ENCODE measurements around the gene PXDC1. TPM values are rescaled to one million over a fixed set of nuclear protein-coding genes. Genes with fewer than 3 reads are reported as not detected.

The PXDC1 gene
- polyA plus RNA-seq, 1 experiment: 24.0 TPM

DNA sequence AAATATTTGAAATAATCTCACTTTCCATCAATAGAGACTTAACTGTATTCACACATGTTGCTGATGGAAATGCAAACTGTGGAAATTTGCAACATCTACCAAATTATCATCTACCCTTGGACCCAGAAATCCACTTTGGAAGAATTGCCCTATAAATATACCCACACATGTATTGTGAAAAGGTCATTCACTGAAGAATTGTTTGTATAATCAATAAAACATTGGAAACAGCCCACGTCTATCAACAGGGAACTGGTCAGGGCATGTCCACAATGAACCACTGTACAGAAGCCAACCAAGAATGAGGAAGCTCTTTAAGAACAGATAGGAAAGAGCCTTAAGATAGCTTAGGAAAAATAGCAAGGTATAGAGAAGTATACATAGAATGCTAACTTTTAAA, 36.2 kb downstream of the PXDC1 start:
- TF ChIP-seq, protein P1, sequence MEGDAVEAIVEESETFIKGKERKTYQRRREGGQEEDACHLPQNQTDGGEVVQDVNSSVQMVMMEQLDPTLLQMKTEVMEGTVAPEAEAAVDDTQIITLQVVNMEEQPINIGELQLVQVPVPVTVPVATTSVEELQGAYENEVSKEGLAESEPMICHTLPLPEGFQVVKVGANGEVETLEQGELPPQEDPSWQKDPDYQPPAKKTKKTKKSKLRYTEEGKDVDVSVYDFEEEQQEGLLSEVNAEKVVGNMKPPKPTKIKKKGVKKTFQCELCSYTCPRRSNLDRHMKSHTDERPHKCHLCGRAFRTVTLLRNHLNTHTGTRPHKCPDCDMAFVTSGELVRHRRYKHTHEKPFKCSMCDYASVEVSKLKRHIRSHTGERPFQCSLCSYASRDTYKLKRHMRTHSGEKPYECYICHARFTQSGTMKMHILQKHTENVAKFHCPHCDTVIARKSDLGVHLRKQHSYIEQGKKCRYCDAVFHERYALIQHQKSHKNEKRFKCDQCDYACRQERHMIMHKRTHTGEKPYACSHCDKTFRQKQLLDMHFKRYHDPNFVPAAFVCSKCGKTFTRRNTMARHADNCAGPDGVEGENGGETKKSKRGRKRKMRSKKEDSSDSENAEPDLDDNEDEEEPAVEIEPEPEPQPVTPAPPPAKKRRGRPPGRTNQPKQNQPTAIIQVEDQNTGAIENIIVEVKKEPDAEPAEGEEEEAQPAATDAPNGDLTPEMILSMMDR (IDR thresholded peaks at IDR 0.05; ENCODE audit: insufficient read depth, low read depth, low read length): no peak
- no peak for DNase-seq (ENCODE audit: low read depth)
- Histone ChIP-seq H3K27me3 (ENCODE audit: control insufficient read depth, insufficient read depth, low read length) (no peaks in the 10 kb centered on the region), H3K4me3 (ENCODE audit: low read depth, low read length) (no peak overlapping the region), H3K36me3 (ENCODE audit: control insufficient read depth, insufficient read depth, low read length) (peaks cover 6% of the 10 kb centered on the region)
- POLR2A ChIA-PET: no interaction called here
- CTCF ChIA-PET: no interaction called here

DNA sequence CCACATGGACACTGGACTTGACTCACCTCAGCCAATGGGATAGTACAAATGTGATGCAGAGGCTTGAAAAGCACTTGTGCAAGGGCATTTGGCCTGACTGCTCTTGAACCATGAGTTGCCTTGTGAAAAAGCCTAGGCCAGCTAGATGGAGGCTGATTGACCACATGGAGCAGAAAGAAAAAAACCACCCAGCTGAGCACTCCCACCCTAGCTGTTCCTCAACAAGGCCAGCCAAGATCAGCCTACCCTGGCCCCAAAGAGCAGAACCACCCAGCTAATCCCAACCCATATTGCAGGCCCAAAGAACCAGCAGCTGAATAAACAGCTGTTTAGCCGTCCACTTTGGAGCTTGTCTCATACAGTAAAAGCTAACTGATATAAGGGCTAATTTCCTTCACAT, 36.7 kb downstream of the PXDC1 start:
- H3K4me3 ChIP-seq (ENCODE audit: low read depth, low read length): no peak overlapping the region
- CTCF ChIA-PET: interaction anchor here (1.1 kb wide), 1 partner anchor 303 kb away, joined by 3 read pairs; no protein-coding TSS in a partner anchor
- no peaks in the 10 kb centered on the region for H3K27me3 ChIP-seq (ENCODE audit: control insufficient read depth, insufficient read depth, low read length)
- POLR2A ChIA-PET: no interaction called here
- no peak for DNase-seq (ENCODE audit: low read depth)
- H3K36me3 ChIP-seq (ENCODE audit: control insufficient read depth, insufficient read depth, low read length): peaks cover 6% of the 10 kb centered on the region
- TF ChIP-seq, protein P1 (IDR thresholded peaks at IDR 0.05; ENCODE audit: insufficient read depth, low read depth, low read length): no peak

DNA sequence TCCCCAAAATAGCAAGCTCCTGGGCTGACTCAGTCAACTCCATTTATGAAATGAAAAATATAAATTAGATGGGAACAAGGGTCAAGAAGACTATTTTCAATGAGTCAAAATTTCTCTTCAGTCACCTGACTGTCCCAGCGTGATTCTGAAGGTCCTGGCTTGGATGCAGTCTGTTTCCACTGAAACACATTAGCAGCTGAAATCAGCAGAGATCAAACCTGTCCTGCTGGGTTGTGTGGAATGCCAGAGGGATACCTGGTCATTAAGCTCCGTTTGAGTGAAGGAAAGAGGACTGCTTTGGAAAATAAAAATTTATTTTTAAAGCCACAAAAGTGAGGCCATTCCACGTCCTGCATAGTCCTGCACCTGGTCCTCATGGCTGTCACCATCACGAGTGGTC, 37.4 kb downstream of the PXDC1 start:
- H3K36me3 ChIP-seq (ENCODE audit: control insufficient read depth, insufficient read depth, low read length): peaks cover 3% of the 10 kb centered on the region; the same call in 1 of the 2 replicates
- TF ChIP-seq, protein P1 (IDR thresholded peaks at IDR 0.05; ENCODE audit: insufficient read depth, low read depth, low read length): no peak
- DNase-seq (ENCODE audit: low read depth): no peak
- no peaks in the 10 kb centered on the region for H3K27me3 ChIP-seq (ENCODE audit: control insufficient read depth, insufficient read depth, low read length)
- ChIA-PET CTCF (interaction anchor here (1.1 kb wide), 1 partner anchor 303 kb away, joined by 3 read pairs; no protein-coding TSS in a partner anchor), POLR2A (no interaction called here)
- H3K4me3 ChIP-seq (ENCODE audit: low read depth, low read length): no peak overlapping the region

DNA sequence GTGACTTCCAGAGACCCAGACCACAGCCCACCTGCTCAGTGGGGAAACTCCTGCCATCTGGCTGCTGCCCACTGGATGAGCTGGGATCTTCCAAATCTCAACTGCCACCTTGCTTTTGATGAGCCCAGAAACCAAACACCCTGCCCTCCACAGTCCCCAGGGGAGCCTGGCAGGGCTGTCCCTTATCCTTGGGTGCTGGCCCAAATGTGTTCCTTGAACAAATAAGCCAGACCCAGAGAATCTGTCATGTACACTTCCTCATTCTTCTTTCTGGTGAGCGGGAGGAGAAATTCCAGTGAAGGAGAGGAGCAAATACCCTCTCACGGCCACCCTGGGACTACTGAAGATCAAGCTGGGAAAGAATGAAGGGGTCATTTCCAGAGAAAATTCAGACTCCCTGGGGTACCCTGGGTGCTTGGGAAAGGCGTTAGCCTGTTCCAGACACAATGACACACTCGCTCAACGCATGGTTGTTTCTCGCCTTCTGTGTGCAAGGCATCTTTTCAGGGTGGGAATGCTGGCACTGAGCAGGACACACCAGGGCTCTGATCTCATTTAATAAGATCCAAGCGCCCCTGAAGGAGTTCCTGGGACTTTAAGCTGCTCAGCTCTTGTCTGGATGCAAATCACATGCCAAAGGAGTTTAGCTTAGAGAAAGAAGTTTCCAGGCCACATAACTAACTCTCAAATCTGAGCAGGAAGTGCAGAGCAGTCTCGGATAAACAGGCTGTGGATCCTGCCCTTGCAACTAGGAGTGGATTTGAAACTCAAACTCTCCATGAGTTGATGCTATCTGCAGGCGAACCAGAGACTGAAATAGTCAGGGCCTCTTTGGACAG, 38.5 kb downstream of the PXDC1 start:
- ChIA-PET POLR2A (no interaction called here), CTCF (interaction anchor here (1.1 to 2.0 kb wide), 2 partner anchors 9 to 295 kb away, joined by 3 to 4 read pairs; no protein-coding TSS in a partner anchor)
- Histone ChIP-seq H3K27me3 (ENCODE audit: control insufficient read depth, insufficient read depth, low read length) (no peaks in the 10 kb centered on the region), H3K36me3 (ENCODE audit: control insufficient read depth, insufficient read depth, low read length) (peaks cover 1% of the 10 kb centered on the region), H3K4me3 (ENCODE audit: low read depth, low read length) (no peak overlapping the region)
- no peak for DNase-seq (ENCODE audit: low read depth)
- TF ChIP-seq, protein P1 (IDR thresholded peaks at IDR 0.05; ENCODE audit: insufficient read depth, low read depth, low read length): no peak

DNA sequence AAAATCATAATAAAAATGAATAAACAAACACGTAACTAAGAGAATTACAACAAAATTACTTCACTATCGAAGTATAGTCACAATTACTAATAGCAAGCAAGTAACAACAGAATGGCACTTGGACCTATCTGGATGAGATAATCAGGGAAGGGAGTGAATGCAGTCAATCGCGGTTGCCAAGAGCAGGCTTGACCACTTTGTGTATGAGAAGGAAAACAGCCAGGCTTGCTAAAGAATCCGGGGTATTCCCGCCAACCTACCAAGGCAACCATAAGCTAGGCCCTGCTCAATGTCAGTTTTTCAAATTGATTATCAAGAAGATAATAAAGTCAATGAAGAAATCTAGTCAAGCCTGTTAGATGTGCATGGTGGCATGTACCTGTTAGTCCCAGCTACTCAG, 39.7 kb downstream of the PXDC1 start:
- no peak overlapping the region for H3K4me3 ChIP-seq (ENCODE audit: low read depth, low read length)
- POLR2A ChIA-PET: no interaction called here
- H3K36me3 ChIP-seq (ENCODE audit: control insufficient read depth, insufficient read depth, low read length): peaks cover 1% of the 10 kb centered on the region

More for the DNA sequence above, 39.7 kb downstream of the PXDC1 start:
- DNase-seq (ENCODE audit: low read depth): no peak
- no peaks in the 10 kb centered on the region for H3K27me3 ChIP-seq (ENCODE audit: control insufficient read depth, insufficient read depth, low read length)
- TF ChIP-seq, protein P1 (IDR thresholded peaks at IDR 0.05; ENCODE audit: insufficient read depth, low read depth, low read length): no peak
- CTCF ChIA-PET: interaction anchor here (1.3 to 2.0 kb wide), 2 partner anchors 11 to 13 kb away, joined by 4 read pairs; no protein-coding TSS in a partner anchor
